GM21447 (cell line): Measurements from ENCODE around the gene KAZN.

Experiments
- ATAC-seq: cut with Tn5 transposase; IDR thresholded peaks from one replicate; pipeline ENCODE4 v1.9.1; 2021; ENCODE audit not compliant: unreplicated experiment

Gene KAZN

GRCh38 chr1:14897997-14898645 lies 299.6 kb downstream of the KAZN start:
- no peak for ATAC-seq

- no peak for ATAC-seq
Observed at GRCh38 chr1:14899686-14900085, 301.2 kb downstream of the KAZN start.

GRCh38 chr1:14901371-14901954 lies 303.0 kb downstream of the KAZN start:
- ATAC-seq: no peak

- no peak for ATAC-seq
Observed at GRCh38 chr1:14903922-14904321, 305.4 kb downstream of the KAZN start.

- no peak for ATAC-seq
Observed at GRCh38 chr1:14906665-14907064, 308.2 kb downstream of the KAZN start.

- no peak for ATAC-seq
Observed at GRCh38 chr1:14907416-14907815, 308.9 kb downstream of the KAZN start.

- no peak for ATAC-seq
Observed at GRCh38 chr1:14909273-14909672, 310.8 kb downstream of the KAZN start.

- ATAC-seq: no peak
Observed at GRCh38 chr1:14909920-14910460, 311.5 kb downstream of the KAZN start.

GRCh38 chr1:14910984-14911721 lies 312.7 kb downstream of the KAZN start:
- no peak for ATAC-seq

- ATAC-seq: no peak
Observed at GRCh38 chr1:14912839-14913481, 314.5 kb downstream of the KAZN start.

- ATAC-seq: no peak
Observed at GRCh38 chr1:14913482-14914177, 315.1 kb downstream of the KAZN start.

GRCh38 chr1:14914351-14914988 lies 316.0 kb downstream of the KAZN start:
- no peak for ATAC-seq

- ATAC-seq: no peak
Observed at GRCh38 chr1:14915356-14916054, 317.0 kb downstream of the KAZN start.

- no peak for ATAC-seq
Observed at GRCh38 chr1:14919289-14919688, 320.8 kb downstream of the KAZN start.

- no peak for ATAC-seq
Observed at GRCh38 chr1:14919751-14920150, 321.3 kb downstream of the KAZN start.

GRCh38 chr1:14921057-14921456 lies 322.6 kb downstream of the KAZN start:
- ATAC-seq: no peak

- ATAC-seq: no peak
Observed at GRCh38 chr1:14922942-14923726, 324.6 kb downstream of the KAZN start.

- ATAC-seq: no peak
Observed at GRCh38 chr1:14923727-14924452, 325.4 kb downstream of the KAZN start.
